HCT116 (cell line): ENCODE results near the gene SLAMF1. TPM values are rescaled to one million over a fixed set of nuclear protein-coding genes. Genes with fewer than 3 reads are reported as not detected.

Experiments used
- ATAC-seq: fragments of 200-7000 bp; cut with Tn5 transposase; 2 replicates; pipeline ENCODE4 v1.9.1; 2020; ENCODE audit warnings: mild to moderate bottlenecking, moderate library complexity
- BruUV-seq: library from RNA; stranded (reverse); fragments of 400-500 nt; replicated peaks from 2 replicates; lab custom pipeline; 2021; lab: Mats Ljungman, UMichigan
- CTCF ChIA-PET: fragments of 300-600 bp; sonication (Branson Sonifier 250); formaldehyde crosslinking; loops from one replicate; lab custom pipeline; 2021; ENCODE audit warnings: antibody characterized with exemption; lab: Charles Lee
- POLR2A ChIA-PET: fragments of 300-600, 350-600 bp; sonication (Branson Sonifier 250); formaldehyde crosslinking; loops from one replicate; lab custom pipeline; 2021; ENCODE audit warnings: antibody characterized with exemption; lab: Charles Lee
- RAD21 ChIA-PET, 2 experiments: fragments of 300-600 bp; sonication (Branson Sonifier 250); formaldehyde crosslinking; loops; one replicate each; lab custom pipeline; 2023; ENCODE audit warnings: low total read pairs in 2 of 2; ENCODE audit not compliant: uncharacterized antibody in 2 of 2, unreplicated experiment in 2 of 2, low non-redundant PET in 1 of 2; lab: Charles Lee
- DNase-seq: peaks from one replicate; pipeline ENCODE4 v3.0.0-alpha.2; 2010; ENCODE audit warnings: low read depth, low spot score
- H2AFZ ChIP-seq: fragments of 200-600 bp; shearing (Covaris generic), sonication (generic); 2 replicates; pipeline ENCODE4 v1.6.1; 2017; ENCODE audit warnings: low read depth, mixed run types, mixed read lengths, antibody characterized with exemption, low read length; ENCODE audit not compliant: poor library complexity, severe bottlenecking
- H3K27ac ChIP-seq: 2 replicates; pipeline ENCODE4 v1.5.1; 2012; ENCODE audit warnings: low read depth, low read length
- H3K27me3 ChIP-seq: fragments of 200-600 bp; sonication (generic); 2 replicates; pipeline ENCODE4 v1.6.1; 2016; ENCODE audit warnings: mixed run types, low read length, mixed read lengths; ENCODE audit not compliant: insufficient read depth
- H3K36me3 ChIP-seq, 2 experiments: fragments of 200-500 bp in 1 of 2; fragments of 200-600 bp in 1 of 2; sonication (Bioruptor generic) in 1 of 2; sonication (generic) in 1 of 2; 2 replicates each; pipeline versions ENCODE4 v1.5.1 to v1.6.1; 2014 to 2016; ENCODE audit warnings: low read length in 2 of 2, inconsistent platforms in 1 of 2, mixed read lengths in 1 of 2, mixed run types in 1 of 2; ENCODE audit not compliant: insufficient read depth in 2 of 2, control insufficient read depth in 1 of 2
- H3K4me1 ChIP-seq, 2 experiments: fragments of 200-600 bp in 1 of 2; sonication (generic) in 1 of 2; 2 replicates each; pipeline versions ENCODE4 v1.5.1 to v1.6.1; 2012 to 2017; ENCODE audit warnings: low read length in 2 of 2, inconsistent platforms in 1 of 2, mild to moderate bottlenecking in 1 of 2, mixed read lengths in 1 of 2, mixed run types in 1 of 2, moderate library complexity in 1 of 2; ENCODE audit not compliant: insufficient read depth in 2 of 2, control insufficient read depth in 1 of 2
- H3K4me2 ChIP-seq: fragments of 200-600 bp; sonication (generic); 2 replicates; pipeline ENCODE4 v1.6.1; 2017; ENCODE audit warnings: mixed run types, low read length, mixed read lengths
- H3K4me3 ChIP-seq, 2 experiments: fragments of 200-600 bp in 1 of 2; sonication (generic) in 1 of 2; replicated peaks in 1 of 2; 2 replicates each; pipeline ENCODE4 v1.5.1; 2011 to 2016; ENCODE audit warnings: low read length in 2 of 2, control low read depth in 1 of 2, low read depth in 1 of 2, mild to moderate bottlenecking in 1 of 2, mixed read lengths in 1 of 2, mixed run types in 1 of 2
- H3K79me2 ChIP-seq: fragments of 200-600 bp; sonication (generic); 2 replicates; pipeline ENCODE4 v1.6.1; 2017; ENCODE audit warnings: mild to moderate bottlenecking, mixed run types, low read length, moderate library complexity, mixed read lengths; ENCODE audit not compliant: insufficient read depth
- H3K9ac ChIP-seq: fragments of 200-600 bp; sonication (generic); 2 replicates; pipeline ENCODE4 v1.6.1; 2016; ENCODE audit warnings: low read length, mixed read lengths
- H3K9me2 ChIP-seq: fragments of 200-600 bp; sonication (generic), shearing (Covaris generic); 2 replicates; pipeline ENCODE4 v1.6.1; 2017; ENCODE audit warnings: mixed run types, mild to moderate bottlenecking, moderate library complexity; ENCODE audit not compliant: insufficient read depth
- H3K9me3 ChIP-seq, 2 experiments: fragments of 200-500 bp in 1 of 2; fragments of 200-600 bp in 1 of 2; sonication (Bioruptor generic) in 1 of 2; sonication (generic) in 1 of 2; 2 replicates each; pipeline ENCODE4 v1.6.1; 2014 to 2017; ENCODE audit warnings: low read length in 2 of 2, mixed read lengths in 2 of 2, inconsistent platforms in 1 of 2, low read depth in 1 of 2, mild to moderate bottlenecking in 1 of 2, mixed run types in 1 of 2, moderate library complexity in 1 of 2; ENCODE audit not compliant: control insufficient read depth in 1 of 2, insufficient read depth in 1 of 2
- H4K20me1 ChIP-seq: fragments of 200-600 bp; sonication (generic), shearing (Covaris generic); 2 replicates; pipeline ENCODE4 v1.6.1; 2017; ENCODE audit warnings: mixed run types, mild to moderate bottlenecking, moderate library complexity; ENCODE audit not compliant: insufficient read depth
- EGR1 ChIP-seq: IDR thresholded peaks from 2 replicates; pipeline ENCODE4 v1.6.1; 2012; ENCODE audit warnings: low read depth
- ELF1 ChIP-seq: IDR thresholded peaks from 2 replicates; pipeline ENCODE4 v1.6.1; 2012; ENCODE audit warnings: low read depth, borderline replicate concordance
- EZH2phosphoT487 ChIP-seq: fragments of 200-600 bp; IDR thresholded peaks from 2 replicates; pipeline ENCODE4 v1.6.1; 2018; ENCODE audit warnings: antibody characterized with exemption, borderline replicate concordance
- FOSL1 ChIP-seq: IDR thresholded peaks from 2 replicates; pipeline ENCODE4 v1.6.1; 2012; ENCODE audit warnings: low read depth
- MAX ChIP-seq: IDR thresholded peaks from 2 replicates; pipeline ENCODE4 v1.6.1; 2012
- POLR2AphosphoS5 ChIP-seq: IDR thresholded peaks from 2 replicates; pipeline ENCODE4 v1.6.1; 2011; ENCODE audit warnings: mild to moderate bottlenecking, low read depth, low read length, moderate library complexity
- REST ChIP-seq: IDR thresholded peaks from 2 replicates; pipeline ENCODE4 v1.6.1; 2012; ENCODE audit warnings: low read depth
- SP1 ChIP-seq: IDR thresholded peaks from 2 replicates; pipeline ENCODE4 v1.6.1; 2012; ENCODE audit warnings: low read depth
- SRF ChIP-seq: IDR thresholded peaks from 2 replicates; pipeline ENCODE4 v1.6.1; 2012; ENCODE audit warnings: low read depth
- TCF7L2 ChIP-seq: IDR thresholded peaks from 2 replicates; pipeline ENCODE4 v1.7.0; 2011; ENCODE audit warnings: borderline replicate concordance, inconsistent platforms; ENCODE audit not compliant: insufficient read depth, insufficient read length; ENCODE audit errors: extremely low read depth
- ZNF274 ChIP-seq: fragments of 200-500 bp; sonication (Bioruptor generic); IDR thresholded peaks from 2 replicates; pipeline ENCODE4 v1.6.1; 2014; ENCODE audit warnings: mild to moderate bottlenecking, low read depth, low read length, inconsistent platforms
- intact Hi-C: fragments of 100-400 bp; cut with micrococcal nuclease; formaldehyde crosslinking; loops from 2 replicates; pipeline ENCODE4 v1.10.0; 2022
- total RNA-seq: library from RNA; stranded (reverse); gene quantifications from one replicate; pipeline ENCODE4 v1.2.1, GENCODE V29; 2021; ENCODE audit not compliant: unreplicated experiment
- TF ChIP-seq, protein P1 (sequence below), 3 experiments: fragments of 200-600 bp in 1 of 3; sonication (generic) in 1 of 3; IDR thresholded peaks in 2 of 3; conservative IDR thresholded peaks in 1 of 3; 2 replicates each; pipeline ENCODE4 v1.5.1; 2012 to 2017; ENCODE audit warnings: low read depth in 2 of 3, low read length in 2 of 3, antibody characterized with exemption in 1 of 3, borderline replicate concordance in 1 of 3, control low read depth in 1 of 3, mild to moderate bottlenecking in 1 of 3, mixed read lengths in 1 of 3, mixed run types in 1 of 3, moderate library complexity in 1 of 3; ENCODE audit not compliant: insufficient read depth in 1 of 3
- TF ChIP-seq, protein P2 (sequence below): IDR thresholded peaks from 2 replicates; pipeline ENCODE4 v1.6.1; 2012

SLAMF1 gene
- total RNA-seq, 1 experiment from 2014 or later: 0.30 TPM

GRCh38 chr1:160630523-160631451 is 16.1 kb downstream of the SLAMF1 start:
- DNase-seq: no peak
- CTCF ChIA-PET: no interaction called here
- no peaks in the 10 kb centered on the region for H3K79me2 ChIP-seq
- H3K9me2 ChIP-seq: no peaks in the 10 kb centered on the region
- no peaks in the 10 kb centered on the region for H4K20me1 ChIP-seq
- H3K27me3 ChIP-seq: no peaks in the 10 kb centered on the region
- no peaks in the 10 kb centered on the region for H3K9me3 ChIP-seq
- H3K9ac ChIP-seq: no peak overlapping the region
- TF ChIP-seq ZNF274: no peak
- TF ChIP-seq EZH2phosphoT487: no peak
- no peak for TF ChIP-seq REST
- TF ChIP-seq ELF1: no peak
- no peak for TF ChIP-seq EGR1
- no peak for TF ChIP-seq SRF
- no peak for TF ChIP-seq MAX
- TF ChIP-seq POLR2AphosphoS5: no peak
- no peak for TF ChIP-seq TCF7L2
- no peak for TF ChIP-seq FOSL1
- TF ChIP-seq, protein P1, sequence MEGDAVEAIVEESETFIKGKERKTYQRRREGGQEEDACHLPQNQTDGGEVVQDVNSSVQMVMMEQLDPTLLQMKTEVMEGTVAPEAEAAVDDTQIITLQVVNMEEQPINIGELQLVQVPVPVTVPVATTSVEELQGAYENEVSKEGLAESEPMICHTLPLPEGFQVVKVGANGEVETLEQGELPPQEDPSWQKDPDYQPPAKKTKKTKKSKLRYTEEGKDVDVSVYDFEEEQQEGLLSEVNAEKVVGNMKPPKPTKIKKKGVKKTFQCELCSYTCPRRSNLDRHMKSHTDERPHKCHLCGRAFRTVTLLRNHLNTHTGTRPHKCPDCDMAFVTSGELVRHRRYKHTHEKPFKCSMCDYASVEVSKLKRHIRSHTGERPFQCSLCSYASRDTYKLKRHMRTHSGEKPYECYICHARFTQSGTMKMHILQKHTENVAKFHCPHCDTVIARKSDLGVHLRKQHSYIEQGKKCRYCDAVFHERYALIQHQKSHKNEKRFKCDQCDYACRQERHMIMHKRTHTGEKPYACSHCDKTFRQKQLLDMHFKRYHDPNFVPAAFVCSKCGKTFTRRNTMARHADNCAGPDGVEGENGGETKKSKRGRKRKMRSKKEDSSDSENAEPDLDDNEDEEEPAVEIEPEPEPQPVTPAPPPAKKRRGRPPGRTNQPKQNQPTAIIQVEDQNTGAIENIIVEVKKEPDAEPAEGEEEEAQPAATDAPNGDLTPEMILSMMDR (IDR thresholded peaks at IDR 0.05 in 2 of 3, conservative IDR thresholded peaks at IDR 0.05 in 1 of 3; ENCODE audit: borderline replicate concordance in 1 of 3, insufficient read depth in 1 of 3, low read depth in 2 of 3, low read length in 2 of 3): no peak
- TF ChIP-seq, protein P2, sequence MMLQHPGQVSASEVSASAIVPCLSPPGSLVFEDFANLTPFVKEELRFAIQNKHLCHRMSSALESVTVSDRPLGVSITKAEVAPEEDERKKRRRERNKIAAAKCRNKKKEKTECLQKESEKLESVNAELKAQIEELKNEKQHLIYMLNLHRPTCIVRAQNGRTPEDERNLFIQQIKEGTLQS: no peak
- TF ChIP-seq SP1: no peak
- TF ChIP-seq, all 23 proteins: peak for 0
- Histone ChIP-seq H3K36me3 (no peaks in the 10 kb centered on the region), H3K4me1 (no peaks in the 10 kb centered on the region), H2AFZ (no peak overlapping the region), H3K4me2 (no peak overlapping the region), H3K4me3 (no peak overlapping the region), H3K27ac (no peak overlapping the region)
- ATAC-seq: no peak
- POLR2A ChIA-PET: no interaction called here
- RAD21 ChIA-PET: no interaction called here
- intact Hi-C loops: no loop called here
- BruUV-seq: no TSS peak
